Stimulated activated CD4-positive, alpha-beta T cell treated with anti-CD3 and anti-CD28 coated beads, Interleukin-2, amount 100 ng/mL, for 4 hours (primary cell): ENCODE results near the gene ZSCAN21.

ENCODE experiments used
- DNase-seq: peaks from one replicate; pipeline ENCODE4 v3.0.0-alpha.2; 2020; ENCODE audit warnings: low read depth

Gene ZSCAN21

GRCh38 chr7:100099452-100099851, 49.9 kb downstream of the ZSCAN21 start:
- no peak for DNase-seq

DNA sequence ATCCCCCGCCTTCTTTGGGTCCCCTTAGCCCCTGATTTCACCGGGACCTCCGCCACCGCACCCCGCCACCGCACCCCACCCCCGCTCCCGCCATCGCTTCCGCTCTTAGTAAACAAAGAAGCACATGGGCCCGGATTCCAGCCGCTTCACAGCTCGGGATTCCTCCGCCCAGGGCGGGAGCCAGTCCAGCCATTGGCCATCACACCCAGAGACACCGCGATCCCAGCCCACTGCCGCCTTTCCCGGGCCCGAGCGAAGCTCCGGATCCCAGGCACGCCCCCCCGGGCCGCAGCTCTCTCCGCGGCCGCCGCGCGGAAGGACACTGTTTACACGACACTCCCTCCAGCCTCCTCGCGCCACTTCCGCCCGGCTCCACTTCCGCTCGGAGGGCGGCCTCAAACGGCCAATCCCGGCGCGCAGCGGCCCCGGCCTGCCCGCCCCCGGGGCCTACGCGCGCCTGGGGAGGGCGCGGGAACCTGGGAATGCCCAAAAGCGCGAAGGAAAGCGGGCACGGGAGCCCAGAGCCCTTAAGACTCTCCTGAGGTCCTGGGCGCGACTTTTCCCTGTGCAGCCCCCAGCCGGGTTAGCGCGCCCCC, 50.9 kb downstream of the ZSCAN21 start:
- DNase-seq: peak; percentile 79

GRCh38 chr7:100101016-100101862, 51.7 kb downstream of the ZSCAN21 start, which contains the start of the genes AP4M1 and MCM7:
TSS of gene AP4M1 (plus strand) at chr7:100101643. CDS start at chr7:100101715, 72 bp downstream.
TSS of gene MCM7 (minus strand) at chr7:100101397. CDS start at chr7:100101294, 103 bp downstream.
- DNase-seq: peak; percentile 91

DNA sequence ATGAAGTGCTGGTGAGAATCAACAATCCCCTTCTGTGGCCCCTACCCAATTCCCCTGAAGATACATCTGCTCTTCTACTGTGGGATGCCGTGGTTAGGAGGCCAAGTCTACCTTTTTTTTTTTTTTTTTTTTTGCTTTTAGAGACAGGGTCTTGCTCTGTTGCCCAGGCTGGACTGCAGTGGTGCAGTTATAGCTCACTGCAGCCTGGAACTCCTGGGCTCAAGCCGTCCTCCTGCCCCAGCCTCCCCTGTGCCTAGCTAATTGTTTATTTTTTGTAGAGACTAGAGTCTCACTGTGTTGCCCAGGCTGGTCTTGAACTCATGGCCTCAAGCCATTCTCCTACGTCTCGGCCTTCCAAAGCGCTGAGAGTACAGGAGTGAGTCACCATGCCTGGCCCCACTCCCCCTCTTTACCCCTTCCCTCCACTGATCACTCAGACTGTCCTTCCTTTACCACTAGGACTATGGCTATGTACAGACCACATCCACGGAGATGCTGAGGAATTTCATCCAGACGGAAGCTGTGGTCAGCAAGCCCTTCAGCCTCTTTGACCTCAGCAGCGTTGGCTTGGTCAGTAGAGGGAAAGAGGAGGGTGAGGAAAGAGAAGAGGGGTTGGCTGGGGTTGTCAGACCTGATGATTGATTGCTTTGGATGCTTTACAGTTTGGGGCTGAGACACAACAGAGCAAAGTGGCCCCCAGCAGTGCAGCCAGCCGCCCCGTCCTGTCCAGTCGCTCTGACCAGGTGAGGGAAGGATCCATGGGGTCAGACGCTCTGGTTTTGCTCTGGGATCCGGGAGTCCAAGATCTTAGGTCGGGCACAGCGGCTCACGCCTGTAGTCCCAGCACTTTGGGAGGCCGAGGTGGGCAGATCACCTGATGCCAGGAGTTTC, 53.6 kb downstream of the ZSCAN21 start:
- DNase-seq: no peak

- DNase-seq: no peak
Observed at GRCh38 chr7:100105534-100105933, 56.0 kb downstream of the ZSCAN21 start.

- no peak for DNase-seq
Observed at GRCh38 chr7:100106633-100107032, 57.1 kb downstream of the ZSCAN21 start.

DNA sequence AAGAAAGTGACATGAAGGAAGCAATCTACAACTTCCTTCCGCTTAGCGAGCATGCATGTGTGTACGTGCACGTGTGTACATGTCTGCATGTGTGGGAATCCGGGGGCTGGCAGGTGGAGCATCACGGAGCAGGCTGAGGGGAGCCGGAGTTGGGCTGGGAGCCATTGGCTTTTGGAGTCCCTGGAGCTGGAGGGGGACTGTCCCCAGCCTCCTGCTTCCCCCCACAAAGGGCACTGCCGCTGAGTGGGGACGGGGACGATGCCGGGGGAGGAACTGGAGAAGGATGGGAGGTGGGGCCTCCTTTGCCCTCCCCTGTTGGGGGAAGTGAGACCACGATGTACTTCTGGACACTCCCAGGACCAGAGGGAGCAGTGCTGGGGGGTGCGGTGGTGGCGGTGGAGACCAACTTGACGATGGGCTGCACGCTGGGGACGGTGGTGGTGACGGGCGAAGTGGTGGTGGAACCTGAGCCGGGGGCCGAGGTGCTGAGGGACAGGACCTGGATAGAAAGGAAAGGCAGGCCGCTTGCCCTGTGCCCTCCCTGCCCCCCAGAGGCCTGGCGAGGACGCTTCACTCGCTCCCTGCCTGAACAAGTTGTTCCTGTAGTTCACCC, 57.7 kb downstream of the ZSCAN21 start:
- no peak for DNase-seq

DNA sequence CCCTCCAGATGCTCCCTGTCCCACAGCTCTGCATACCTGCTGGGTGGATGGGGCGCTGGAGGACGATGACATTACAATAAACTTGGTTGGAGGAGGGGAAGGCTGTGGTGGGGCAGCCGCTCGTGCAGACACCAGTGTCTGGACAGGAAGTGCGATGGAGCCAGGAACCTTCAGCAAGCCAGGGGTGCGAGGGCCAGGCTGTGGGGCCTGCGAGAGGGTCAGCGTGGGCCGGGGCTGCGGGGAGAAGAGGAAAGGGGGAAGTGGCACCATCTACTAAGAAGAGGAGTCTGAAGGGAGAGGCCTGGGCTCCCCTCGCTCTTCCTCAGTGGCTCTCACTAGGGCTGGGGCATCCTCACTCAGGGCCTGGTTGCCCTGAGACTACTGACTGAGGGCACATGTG, 58.3 kb downstream of the ZSCAN21 start:
- no peak for DNase-seq

DNA sequence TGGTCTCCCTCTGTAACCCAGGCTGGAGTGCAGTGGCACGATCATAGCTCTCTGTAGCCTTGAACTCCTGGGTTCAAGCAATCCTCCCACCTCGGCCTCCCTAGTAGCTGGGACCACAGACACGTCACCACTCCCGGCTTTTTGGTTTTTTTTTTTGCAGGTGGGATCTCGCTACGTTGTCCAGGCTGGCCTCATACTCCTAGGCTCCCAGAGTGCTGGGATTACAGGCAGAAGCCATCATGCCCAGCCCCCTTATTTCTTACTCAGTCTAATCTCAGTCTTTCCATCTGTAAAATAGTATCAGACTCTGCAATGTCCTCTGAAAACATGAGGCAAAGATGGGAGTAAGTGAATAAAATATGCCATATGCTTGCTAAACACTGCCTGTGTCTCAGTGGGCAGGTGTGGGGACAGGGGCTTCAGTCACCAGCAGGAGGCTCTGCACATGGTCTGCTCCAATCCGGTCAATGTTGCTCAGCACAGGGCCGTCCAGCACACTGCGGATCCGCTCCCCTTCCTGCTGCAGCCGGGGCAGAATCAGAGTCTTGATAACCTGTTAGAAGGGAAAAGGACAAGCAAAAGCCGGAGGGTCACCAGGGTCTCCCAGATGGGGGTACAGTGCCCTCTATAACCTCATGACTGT, 60.1 kb downstream of the ZSCAN21 start:
- no peak for DNase-seq

GRCh38 chr7:100111156-100111555, 61.6 kb downstream of the ZSCAN21 start:
- no peak for DNase-seq

DNA sequence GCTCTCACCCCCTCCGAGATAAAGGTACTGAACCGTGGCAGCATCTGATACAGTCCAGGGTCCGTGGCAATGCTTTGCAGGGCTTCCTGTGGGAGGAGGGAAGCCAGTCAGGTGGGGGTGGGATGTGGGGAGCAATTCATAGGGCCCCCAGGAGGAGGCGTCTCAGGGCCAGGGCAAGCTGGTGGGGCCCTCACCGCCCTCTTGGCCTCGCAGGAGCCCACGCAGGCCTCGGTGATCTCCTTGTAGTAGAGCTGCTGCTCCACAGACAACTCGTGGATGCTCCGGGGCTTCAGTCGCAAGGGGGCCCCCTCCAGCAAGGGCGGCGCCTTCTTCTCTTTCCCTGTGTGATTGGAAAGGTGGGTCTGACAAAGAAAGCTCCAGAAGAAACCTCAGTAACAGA, 62.3 kb downstream of the ZSCAN21 start:
- DNase-seq: no peak
